ENCODE results near the gene MTHFD2L.
"Not testable (repeated sequence)": the region's sequence is repeated elsewhere in the genome, so short reads cannot be mapped to it uniquely, and the experiment has no call there.

The MTHFD2L gene

GRCh38 chr4:74127745-74128144 is 30.2 kb upstream of the MTHFD2L start:
- Histone ChIP-seq H3K4me1 (ENCODE audit: low read length) (no peaks in the 10 kb centered on the region), H3K4me3 (ENCODE audit: low read length) (no peak overlapping the region), H3K36me3 (replicated peaks; ENCODE audit: insufficient read depth, low read length) (no peaks in the 10 kb centered on the region), H4K20me1 (ENCODE audit: insufficient read depth, low read length) (no peaks in the 10 kb centered on the region), H3K79me2 (ENCODE audit: low read length) (no peaks in the 10 kb centered on the region), H2AFZ (ENCODE audit: low read length) (no peak overlapping the region), H3K9me2 (replicated peaks; ENCODE audit: insufficient read depth, low read length) (no peaks in the 10 kb centered on the region), H3F3A (ENCODE audit: insufficient read depth, low read length) (no peaks in the 10 kb centered on the region), H3K9me3 (replicated peaks; ENCODE audit: insufficient read depth, low read length) (no peaks in the 10 kb centered on the region), H3K9ac (ENCODE audit: low read length) (no peak overlapping the region), H3K4me2 (ENCODE audit: low read depth, low read length) (no peak overlapping the region), H3K27ac (ENCODE audit: low read length) (no peak overlapping the region), H3K27me3 (replicated peaks; ENCODE audit: insufficient read depth, low read length) (no peaks in the 10 kb centered on the region)
- TF ChIP-seq EZH2phosphoT487 (IDR thresholded peaks at IDR 0.05; ENCODE audit: low read length) (no peak), EZH2 (optimal IDR thresholded peaks at IDR 0.05; ENCODE audit: low read depth, low read length) (no peak), CTCF (IDR thresholded peaks at IDR 0.05; ENCODE audit: low read length) (no peak)
- no peak for DNase-seq

- H3K4me1 ChIP-seq (ENCODE audit: low read length); H3K79me2 ChIP-seq (ENCODE audit: low read length): not testable (repeated sequence)
These were observed 27.1 kb upstream of the MTHFD2L start for GRCh38 chr4:74130843-74131242.

GRCh38 chr4:74132188-74132587 is 25.7 kb upstream of the MTHFD2L start:
- H3K27me3 ChIP-seq (replicated peaks; ENCODE audit: insufficient read depth, low read length); DNase-seq: not testable (repeated sequence)

More at GRCh38 chr4:74130843-74131242, 27.1 kb upstream of the MTHFD2L start:
- not testable (repeated sequence) for H3K9me3 ChIP-seq (replicated peaks; ENCODE audit: insufficient read depth, low read length); H3K27me3 ChIP-seq (replicated peaks; ENCODE audit: insufficient read depth, low read length); H2AFZ ChIP-seq (ENCODE audit: low read length); H3K36me3 ChIP-seq (replicated peaks; ENCODE audit: insufficient read depth, low read length); H3K4me3 ChIP-seq (ENCODE audit: low read length); H3F3A ChIP-seq (ENCODE audit: insufficient read depth, low read length); H4K20me1 ChIP-seq (ENCODE audit: insufficient read depth, low read length); H3K4me2 ChIP-seq (ENCODE audit: low read depth, low read length); H3K9me2 ChIP-seq (replicated peaks; ENCODE audit: insufficient read depth, low read length); H3K27ac ChIP-seq (ENCODE audit: low read length); H3K9ac ChIP-seq (ENCODE audit: low read length); DNase-seq

GRCh38 chr4:74132944-74133343 is 25.0 kb upstream of the MTHFD2L start:
- H3K27ac ChIP-seq (ENCODE audit: low read length): no peak overlapping the region
- H3K9me2 ChIP-seq (replicated peaks; ENCODE audit: insufficient read depth, low read length): no peaks in the 10 kb centered on the region
- no peak overlapping the region for H2AFZ ChIP-seq (ENCODE audit: low read length)
- H3K9ac ChIP-seq (ENCODE audit: low read length): no peak overlapping the region
- H3F3A ChIP-seq (ENCODE audit: insufficient read depth, low read length): no peaks in the 10 kb centered on the region
- no peaks in the 10 kb centered on the region for H3K4me1 ChIP-seq (ENCODE audit: low read length)
- no peaks in the 10 kb centered on the region for H3K9me3 ChIP-seq (replicated peaks; ENCODE audit: insufficient read depth, low read length)
- no peaks in the 10 kb centered on the region for H3K79me2 ChIP-seq (ENCODE audit: low read length)
- no peak for DNase-seq
- no peaks in the 10 kb centered on the region for H3K36me3 ChIP-seq (replicated peaks; ENCODE audit: insufficient read depth, low read length)
- H3K27me3 ChIP-seq (replicated peaks; ENCODE audit: insufficient read depth, low read length): no peaks in the 10 kb centered on the region
- no peak overlapping the region for H3K4me2 ChIP-seq (ENCODE audit: low read depth, low read length)
- no peak overlapping the region for H3K4me3 ChIP-seq (ENCODE audit: low read length)
- no peak for TF ChIP-seq EZH2phosphoT487 (IDR thresholded peaks at IDR 0.05; ENCODE audit: low read length)
- no peak for TF ChIP-seq EZH2 (optimal IDR thresholded peaks at IDR 0.05; ENCODE audit: low read depth, low read length)
- TF ChIP-seq CTCF (IDR thresholded peaks at IDR 0.05; ENCODE audit: low read length): no peak
- no peaks in the 10 kb centered on the region for H4K20me1 ChIP-seq (ENCODE audit: insufficient read depth, low read length)

More at GRCh38 chr4:74132188-74132587, 25.7 kb upstream of the MTHFD2L start:
- H3K4me2 ChIP-seq (ENCODE audit: low read depth, low read length); H4K20me1 ChIP-seq (ENCODE audit: insufficient read depth, low read length); H2AFZ ChIP-seq (ENCODE audit: low read length); H3K27ac ChIP-seq (ENCODE audit: low read length); H3K4me3 ChIP-seq (ENCODE audit: low read length); H3K36me3 ChIP-seq (replicated peaks; ENCODE audit: insufficient read depth, low read length); H3F3A ChIP-seq (ENCODE audit: insufficient read depth, low read length); H3K9me2 ChIP-seq (replicated peaks; ENCODE audit: insufficient read depth, low read length); H3K9ac ChIP-seq (ENCODE audit: low read length); H3K79me2 ChIP-seq (ENCODE audit: low read length); H3K4me1 ChIP-seq (ENCODE audit: low read length); H3K9me3 ChIP-seq (replicated peaks; ENCODE audit: insufficient read depth, low read length): not testable (repeated sequence)

Data from MM.1S (cell line).